Peyer's patch (tissue), 4 donors: ENCODE data around the gene FNBP1. TPM values are rescaled to one million over a fixed set of nuclear protein-coding genes. Genes with fewer than 3 reads are reported as not detected.
A peak's percentile ranks its signal among the peaks of the same experiment; 100 is the strongest.

Experiments
- DNase-seq, 3 donors: peaks; one replicate each; pipeline ENCODE4 v3.0.0-alpha.2; 2017 to 2019
- H3K27ac ChIP-seq, 4 donors: fragments of 200-600 bp; sonication (generic); one replicate each; pipeline ENCODE4 v1.5.1; 2016 to 2019
- H3K27me3 ChIP-seq, 2 donors: fragments of 200-600 bp; sonication (generic); one replicate each; pipeline ENCODE4 v1.5.1; 2019
- H3K36me3 ChIP-seq, 3 donors: fragments of 200-600 bp; sonication (generic); one replicate each; pipeline ENCODE4 v1.5.1; 2016 to 2019
- H3K4me1 ChIP-seq, 4 donors: fragments of 200-600 bp; sonication (generic); one replicate each; pipeline ENCODE4 v1.5.1; 2016 to 2019
- H3K4me3 ChIP-seq, 4 donors: fragments of 200-600 bp; sonication (generic); 1 replicate in 3 of 4; 2 replicates in 1 of 4; pipeline ENCODE4 v1.5.1; 2016 to 2019; ENCODE audit warnings: mild to moderate bottlenecking in 1 of 4
- H3K9me3 ChIP-seq, 4 donors: fragments of 200-600 bp; sonication (generic); one replicate each; pipeline ENCODE4 v1.5.1; 2016 to 2019; ENCODE audit warnings: mild to moderate bottlenecking in 1 of 4
- POLR2A ChIP-seq, 2 donors: fragments of 450-650 bp; IDR thresholded peaks; one replicate each; pipeline ENCODE4 v1.5.1; 2017; ENCODE audit warnings: antibody characterized with exemption in 2 of 2, mild to moderate bottlenecking in 2 of 2, moderate library complexity in 2 of 2
- total RNA-seq, 4 donors: library from RNA; depleted of rRNA; stranded (reverse); fragments of >200 nt; gene quantifications; one replicate each; pipeline ENCODE4 v1.1.0, GENCODE V29; 2016
- TF ChIP-seq, protein P1 (sequence below), 6 experiments: fragments of 450-650 bp in 4 of 6; fragments of 200-600 bp in 2 of 6; sonication (generic) in 1 of 6; IDR thresholded peaks; one replicate each; pipeline ENCODE4 v1.5.1; 2017 to 2019; ENCODE audit warnings: antibody characterized with exemption in 6 of 6, mild to moderate bottlenecking in 3 of 6, moderate library complexity in 1 of 6

Gene FNBP1
- total RNA-seq, 4 donors from 2014 or later = 9.8 to 163 (median 22.2) TPM

DNA sequence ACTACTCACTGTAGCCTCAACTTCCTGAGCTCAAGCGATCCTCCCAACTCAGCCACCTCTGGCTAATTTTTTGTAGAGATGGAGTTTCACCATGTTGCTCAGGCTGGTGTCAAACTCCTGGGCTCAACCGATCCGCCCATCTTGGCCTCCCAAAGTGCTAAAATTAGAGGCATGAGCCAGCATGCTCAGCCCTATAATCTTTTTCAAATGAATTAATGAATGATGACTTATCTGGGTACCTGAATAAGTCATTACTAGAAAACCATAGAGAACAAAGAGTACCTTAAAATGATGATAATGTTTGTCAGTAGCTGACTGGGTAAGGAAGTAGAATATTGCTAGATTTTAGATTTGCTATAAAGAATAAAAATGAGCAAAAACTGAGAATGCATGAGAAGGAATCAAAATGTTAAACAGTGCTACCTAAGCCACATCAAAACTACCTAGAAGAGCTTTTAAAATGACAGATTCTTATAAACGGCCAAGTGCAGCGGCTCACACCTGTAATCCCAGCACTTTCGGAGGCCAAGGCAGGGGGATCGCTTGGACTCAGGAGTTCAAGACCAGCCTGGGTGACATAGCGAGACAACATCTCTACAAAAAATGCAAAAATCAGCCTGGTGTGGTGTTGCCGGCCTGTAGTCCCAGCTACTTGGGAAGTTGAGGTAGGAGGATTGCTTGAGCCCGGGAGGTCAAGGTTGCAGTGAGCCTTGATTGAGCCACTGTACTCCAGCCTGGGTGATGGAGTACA is 13.6 kb downstream of the FNBP1 start:
- peak overlapping the region in 3 of 4 donors; percentile 11 to 58 (median 33) for H3K27ac ChIP-seq
- H3K4me3 ChIP-seq = no peak overlapping the region
- H3K9me3 ChIP-seq = no peaks in the 10 kb centered on the region
- H3K27me3 ChIP-seq = no peaks in the 10 kb centered on the region
- no peak for TF ChIP-seq POLR2A (IDR thresholded peaks at IDR 0.05)
- TF ChIP-seq, protein P1, sequence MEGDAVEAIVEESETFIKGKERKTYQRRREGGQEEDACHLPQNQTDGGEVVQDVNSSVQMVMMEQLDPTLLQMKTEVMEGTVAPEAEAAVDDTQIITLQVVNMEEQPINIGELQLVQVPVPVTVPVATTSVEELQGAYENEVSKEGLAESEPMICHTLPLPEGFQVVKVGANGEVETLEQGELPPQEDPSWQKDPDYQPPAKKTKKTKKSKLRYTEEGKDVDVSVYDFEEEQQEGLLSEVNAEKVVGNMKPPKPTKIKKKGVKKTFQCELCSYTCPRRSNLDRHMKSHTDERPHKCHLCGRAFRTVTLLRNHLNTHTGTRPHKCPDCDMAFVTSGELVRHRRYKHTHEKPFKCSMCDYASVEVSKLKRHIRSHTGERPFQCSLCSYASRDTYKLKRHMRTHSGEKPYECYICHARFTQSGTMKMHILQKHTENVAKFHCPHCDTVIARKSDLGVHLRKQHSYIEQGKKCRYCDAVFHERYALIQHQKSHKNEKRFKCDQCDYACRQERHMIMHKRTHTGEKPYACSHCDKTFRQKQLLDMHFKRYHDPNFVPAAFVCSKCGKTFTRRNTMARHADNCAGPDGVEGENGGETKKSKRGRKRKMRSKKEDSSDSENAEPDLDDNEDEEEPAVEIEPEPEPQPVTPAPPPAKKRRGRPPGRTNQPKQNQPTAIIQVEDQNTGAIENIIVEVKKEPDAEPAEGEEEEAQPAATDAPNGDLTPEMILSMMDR (IDR thresholded peaks at IDR 0.05) = no peak
- H3K36me3 ChIP-seq = no peaks in the 10 kb centered on the region
- no peak for DNase-seq
- peaks cover 0 to 29% (median 15%) of the 10 kb centered on the region in 4 donors for H3K4me1 ChIP-seq

DNA sequence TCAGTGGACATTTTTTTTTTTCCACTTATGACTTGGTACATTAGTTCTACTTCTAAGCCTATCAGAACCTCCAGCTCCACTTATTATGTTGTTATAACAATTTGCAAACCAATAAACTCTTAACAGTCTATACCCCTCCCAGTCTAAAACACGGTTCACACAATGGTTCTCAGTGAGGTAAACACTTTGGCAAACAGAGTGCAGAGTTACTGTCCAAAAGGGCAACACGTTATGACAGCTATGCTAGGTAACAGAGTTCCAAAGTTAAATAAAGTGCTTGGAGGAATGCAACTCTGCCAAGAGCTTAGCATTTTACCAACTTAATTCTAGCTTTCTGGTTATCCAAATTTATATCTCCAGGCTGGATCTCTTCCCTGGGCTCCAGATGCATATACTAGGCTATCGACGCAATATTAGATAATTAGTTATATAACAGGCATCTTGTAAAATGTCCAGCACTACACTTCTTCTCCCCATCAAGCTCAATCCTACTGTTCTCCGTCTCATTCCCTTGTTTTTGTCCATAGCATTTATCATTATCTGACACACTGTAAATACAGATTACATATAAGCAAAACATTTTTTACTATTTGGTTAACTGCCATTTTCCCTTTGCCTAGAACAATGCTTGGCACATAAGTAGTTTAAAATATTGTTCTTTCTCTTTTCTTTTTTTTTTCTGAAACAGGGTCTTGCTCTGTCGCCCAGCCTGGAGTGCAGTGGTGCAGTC is 14.3 kb downstream of the FNBP1 start:
- no peaks in the 10 kb centered on the region for H3K36me3 ChIP-seq
- no peaks in the 10 kb centered on the region for H3K9me3 ChIP-seq
- TF ChIP-seq POLR2A (IDR thresholded peaks at IDR 0.05) = no peak
- TF ChIP-seq, protein P1 (IDR thresholded peaks at IDR 0.05) = no peak
- no peaks in the 10 kb centered on the region for H3K27me3 ChIP-seq
- no peak overlapping the region for H3K4me3 ChIP-seq
- H3K4me1 ChIP-seq = peaks cover 0 to 29% (median 15%) of the 10 kb centered on the region in 4 donors
- H3K27ac ChIP-seq = peak overlapping the region in 1 of 4 donors; percentile 58
- DNase-seq = no peak

DNA sequence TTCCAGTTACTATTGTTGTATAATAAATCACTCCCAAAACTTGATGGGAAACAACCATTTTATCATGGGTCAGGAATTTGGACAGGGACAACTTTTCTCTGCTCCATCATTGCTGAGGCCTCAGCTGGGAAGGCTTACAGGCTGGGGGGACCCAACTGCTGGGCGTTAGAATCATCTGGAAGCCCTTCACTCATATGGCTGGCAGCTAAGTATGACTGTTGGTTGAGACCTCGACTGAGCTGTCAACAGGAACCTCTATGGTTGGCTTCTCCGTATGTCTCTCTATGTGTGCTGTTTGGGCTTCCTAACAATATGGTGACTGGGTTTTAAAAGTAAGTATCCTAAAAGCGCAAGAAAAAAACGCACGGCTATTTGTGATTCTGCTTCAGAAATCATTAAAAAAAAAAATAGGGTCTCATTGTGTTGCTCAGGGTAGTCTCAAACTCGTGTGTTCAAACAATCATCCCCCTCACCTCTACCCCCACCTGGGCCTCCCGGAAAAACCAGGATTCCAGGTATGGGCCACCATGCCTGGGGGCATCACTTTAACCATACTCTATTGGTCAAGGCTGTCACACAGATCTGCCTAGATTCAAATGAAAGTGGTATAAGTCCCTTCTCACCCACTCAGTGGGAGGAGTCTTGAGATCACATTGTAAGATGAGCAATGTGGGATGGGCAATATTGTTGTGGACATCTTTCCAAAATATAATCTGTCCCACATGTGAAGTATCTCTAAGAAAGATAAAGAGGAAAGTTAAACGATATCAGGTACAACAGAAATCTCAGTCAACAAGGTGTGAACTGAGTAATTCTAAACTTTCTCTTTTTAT is 15.2 kb downstream of the FNBP1 start:
- TF ChIP-seq, protein P1 (IDR thresholded peaks at IDR 0.05) = no peak
- TF ChIP-seq POLR2A (IDR thresholded peaks at IDR 0.05) = no peak
- peak overlapping the region in 1 of 4 donors; percentile 58 for H3K27ac ChIP-seq

DNA sequence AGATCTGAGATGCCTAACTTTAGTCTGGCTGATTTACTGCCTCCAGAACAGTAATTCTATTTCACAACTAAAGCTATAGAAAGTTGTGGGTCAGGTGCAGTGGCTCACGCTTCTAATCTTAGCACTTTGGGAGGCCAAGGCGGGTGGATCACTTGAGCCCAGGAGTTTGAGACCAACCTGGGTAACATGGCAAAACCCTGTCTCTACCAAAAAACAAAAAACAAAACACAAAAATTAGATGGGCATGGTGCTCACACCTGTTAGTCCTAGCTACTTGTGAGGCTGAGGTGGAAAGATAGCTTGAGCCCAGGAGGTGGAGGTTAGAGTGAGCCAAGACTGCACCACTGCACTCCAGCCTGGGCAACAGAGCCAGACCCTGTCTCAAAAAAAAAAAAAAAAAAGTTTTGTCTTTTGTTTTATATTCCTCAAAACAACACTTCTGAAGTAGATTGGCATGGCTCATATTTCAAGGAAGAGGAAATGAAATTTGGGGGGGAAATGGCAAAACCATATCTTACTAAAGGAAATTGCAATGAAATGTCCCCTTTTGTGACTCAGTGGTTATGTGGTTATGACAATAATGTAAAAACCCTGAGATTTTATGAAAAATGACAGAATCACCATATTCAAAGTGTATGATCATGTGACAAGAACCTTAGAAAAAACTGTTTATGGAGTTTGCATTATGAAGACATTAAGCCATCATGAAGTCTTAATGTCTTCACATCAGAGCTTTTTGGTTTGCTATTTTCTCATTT is 16.2 kb downstream of the FNBP1 start:
- H3K4me3 ChIP-seq = no peak overlapping the region
- TF ChIP-seq, protein P1 (IDR thresholded peaks at IDR 0.05) = no peak
- no peak for TF ChIP-seq POLR2A (IDR thresholded peaks at IDR 0.05)
- H3K9me3 ChIP-seq = no peaks in the 10 kb centered on the region
- H3K27me3 ChIP-seq = no peaks in the 10 kb centered on the region
- no peaks in the 10 kb centered on the region for H3K36me3 ChIP-seq
- no peak for DNase-seq
- peak overlapping the region in 1 of 4 donors; percentile 38 for H3K27ac ChIP-seq
- H3K4me1 ChIP-seq = peaks cover 0 to 24% (median 10%) of the 10 kb centered on the region in 4 donors

More for the DNA sequence above, 15.2 kb downstream of the FNBP1 start:
- H3K9me3 ChIP-seq = no peaks in the 10 kb centered on the region
- peaks cover 0 to 25% (median 14%) of the 10 kb centered on the region in 4 donors for H3K4me1 ChIP-seq
- no peak for DNase-seq
- no peak overlapping the region for H3K4me3 ChIP-seq
- no peaks in the 10 kb centered on the region for H3K36me3 ChIP-seq
- H3K27me3 ChIP-seq = no peaks in the 10 kb centered on the region

DNA sequence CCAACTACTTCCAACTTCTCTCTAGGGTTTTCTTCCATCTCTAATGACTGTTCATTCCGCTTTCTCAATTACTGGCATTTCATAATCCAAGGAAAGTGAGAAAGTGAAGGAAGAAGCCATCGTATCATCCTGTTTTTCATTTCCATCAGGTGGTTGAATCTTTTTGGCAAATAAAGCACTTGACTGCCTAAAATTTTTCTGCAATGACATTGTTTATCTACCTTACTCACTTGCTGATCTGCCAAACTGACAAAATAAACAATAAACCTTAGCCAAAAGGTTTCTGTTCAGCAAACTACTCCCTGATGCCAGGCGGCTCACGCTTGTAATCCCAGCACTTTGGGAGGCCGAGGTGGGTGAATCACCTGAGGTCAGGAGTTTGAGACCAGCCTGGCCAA is 18.4 kb downstream of the FNBP1 start:
- no peak for DNase-seq

More for the DNA sequence above, 18.4 kb downstream of the FNBP1 start:
- H3K4me1 ChIP-seq = peaks cover 0 to 17% (median 8%) of the 10 kb centered on the region in 4 donors
- H3K27ac ChIP-seq = peak overlapping the region in 1 of 4 donors; percentile 70
- H3K27me3 ChIP-seq = no peaks in the 10 kb centered on the region
- no peaks in the 10 kb centered on the region for H3K36me3 ChIP-seq
- no peaks in the 10 kb centered on the region for H3K9me3 ChIP-seq
- H3K4me3 ChIP-seq = no peak overlapping the region
- TF ChIP-seq POLR2A (IDR thresholded peaks at IDR 0.05) = no peak
- TF ChIP-seq, protein P1 (IDR thresholded peaks at IDR 0.05) = no peak
